Endothelial cell of umbilical vein (primary cell): ENCODE data around the gene HOXD10.

Source experiments
- CTCF ChIP-seq, 2 donors: IDR thresholded peaks; 1 replicate in 1 of 2; 2 replicates in 1 of 2; pipeline ENCODE4 v1.5.1; 2011; ENCODE audit warnings: low read length in 2 of 2, mild to moderate bottlenecking in 2 of 2, moderate library complexity in 2 of 2, control low read depth in 1 of 2, inconsistent platforms in 1 of 2, low read depth in 1 of 2; ENCODE audit not compliant: insufficient read depth in 1 of 2; ENCODE audit errors: extremely low read depth in 1 of 2
- EZH2 ChIP-seq: IDR thresholded peaks from 2 replicates; pipeline ENCODE4 v1.6.1; 2012; ENCODE audit warnings: borderline replicate concordance, low read depth, mild to moderate bottlenecking, moderate library complexity, low read length, inconsistent platforms; ENCODE audit not compliant: severe bottlenecking
- GATA2 ChIP-seq: IDR thresholded peaks from 2 replicates; pipeline ENCODE4 v1.7.0; 2011; ENCODE audit warnings: low read depth, mild to moderate bottlenecking, moderate library complexity, mixed read lengths, low read length; ENCODE audit not compliant: insufficient read length, insufficient read depth
- POLR2AphosphoS5 ChIP-seq: IDR thresholded peaks from 2 replicates; pipeline ENCODE4 v1.6.1; 2012; ENCODE audit warnings: low read depth, mild to moderate bottlenecking, control low read depth, low read length, moderate library complexity; ENCODE audit not compliant: insufficient read depth

GRCh38 chr2:176103742-176104315 lies 12.7 kb upstream of the HOXD10 start:
- TF ChIP-seq POLR2AphosphoS5 = no peak
- TF ChIP-seq CTCF (IDR thresholded peaks at IDR 0.05; ENCODE audit: extremely low read depth in 1 of 2, insufficient read depth in 1 of 2, low read depth in 1 of 2, low read length in 2 of 2) = no peak
- TF ChIP-seq GATA2 = no peak
- peak; percentile 29 for TF ChIP-seq EZH2
